Activated CD4-positive, alpha-beta T cell treated with anti-CD3 and anti-CD28 coated beads for 24 hours (primary cell): ENCODE measurements around the gene SPINK5.
"Not testable (repeated sequence)": the region's sequence is repeated elsewhere in the genome, so short reads cannot be mapped to it uniquely, and the experiment has no call there.

ENCODE experiments used
- DNase-seq, 2 donors: peaks; one replicate each; pipeline ENCODE4 v3.0.0-alpha.2; 2020; ENCODE audit warnings: low read depth in 2 of 2

SPINK5 gene

GRCh38 chr5:148063861-148064260 lies at the start of gene SPINK5:
Gene SPINK5, plus strand, starts transcription at chr5:148063980. Its CDS starts 65 bp downstream, at chr5:148064045.
- DNase-seq, result no peak

GRCh38 chr5:148014276-148014675 lies 49.5 kb upstream of the SPINK5 start:
- DNase-seq, result no peak

- DNase-seq, result no peak
These were observed 43.4 kb upstream of the SPINK5 start for GRCh38 chr5:148020257-148020988.

GRCh38 chr5:148027505-148027904 lies 36.3 kb upstream of the SPINK5 start:
- DNase-seq, result no peak

- no peak for DNase-seq
These were observed 34.6 kb upstream of the SPINK5 start for GRCh38 chr5:148029131-148029530.

GRCh38 chr5:148033134-148033533 lies 30.6 kb upstream of the SPINK5 start:
- no peak for DNase-seq

- no peak for DNase-seq
These were observed 28.1 kb upstream of the SPINK5 start for GRCh38 chr5:148035676-148036075.

GRCh38 chr5:148042881-148043280 lies 20.9 kb upstream of the SPINK5 start:
- DNase-seq, result no peak

GRCh38 chr5:148043705-148044104 lies 20.1 kb upstream of the SPINK5 start:
- DNase-seq, result no peak

- DNase-seq, result not testable (repeated sequence)
These were observed 8.6 kb upstream of the SPINK5 start for GRCh38 chr5:148055160-148055559.

GRCh38 chr5:148060309-148060708 lies 3.5 kb upstream of the SPINK5 start:
- no peak for DNase-seq

GRCh38 chr5:148060881-148061280 lies 2.9 kb upstream of the SPINK5 start:
- DNase-seq, result no peak

- no peak for DNase-seq
These were observed 6.8 kb downstream of the SPINK5 start for GRCh38 chr5:148070621-148071020.

- DNase-seq, result no peak
These were observed 8.4 kb downstream of the SPINK5 start for GRCh38 chr5:148072207-148072606.

GRCh38 chr5:148075529-148075928 lies 11.7 kb downstream of the SPINK5 start:
- no peak for DNase-seq

- no peak for DNase-seq
These were observed 19.4 kb downstream of the SPINK5 start for GRCh38 chr5:148083203-148083602.

- no peak for DNase-seq
These were observed 20.5 kb downstream of the SPINK5 start for GRCh38 chr5:148084269-148084668.

GRCh38 chr5:148085310-148085709 lies 21.5 kb downstream of the SPINK5 start:
- no peak for DNase-seq

GRCh38 chr5:148085977-148086705 lies 22.4 kb downstream of the SPINK5 start:
- DNase-seq, result no peak

- DNase-seq, result no peak
These were observed 26.5 kb downstream of the SPINK5 start for GRCh38 chr5:148090146-148090772.

GRCh38 chr5:148090773-148091250 lies 27.0 kb downstream of the SPINK5 start:
- DNase-seq, result no peak
